GM23338 (cell line): ENCODE data around the gene CCDC187. TPM values are rescaled to one million over a fixed set of nuclear protein-coding genes. Genes with fewer than 3 reads are reported as not detected.

ENCODE experiments used
- ATAC-seq: fragments of 200-7000 bp; cut with Tn5 transposase; 3 replicates; pipeline ENCODE4 v1.9.1; 2020
- DNase-seq: peaks from one replicate; pipeline ENCODE4 v3.0.0-alpha.2; 2015; ENCODE audit warnings: low spot score
- H2AFZ ChIP-seq: fragments of 200-600 bp; sonication (generic); 2 replicates; pipeline ENCODE4 v1.8.0; 2016; ENCODE audit warnings: antibody characterized with exemption, mild to moderate bottlenecking, moderate library complexity
- H3F3A ChIP-seq: fragments of 200-600 bp; sonication (generic); replicated peaks from 2 replicates; pipeline ENCODE4 v1.8.0; 2017; ENCODE audit warnings: antibody characterized with exemption, mixed run types, low read depth
- H3K27ac ChIP-seq: fragments of 200-600 bp; sonication (generic); 2 replicates; pipeline ENCODE4 v1.6.1; 2016; ENCODE audit warnings: low read depth
- H3K27me3 ChIP-seq: fragments of 200-600 bp; sonication (generic); 2 replicates; pipeline ENCODE4 v1.8.0; 2016; ENCODE audit warnings: mild to moderate bottlenecking, mixed run types, moderate library complexity; ENCODE audit not compliant: insufficient read depth
- H3K36me3 ChIP-seq: fragments of 200-600 bp; sonication (generic); 2 replicates; pipeline ENCODE4 v1.8.0; 2016; ENCODE audit warnings: mild to moderate bottlenecking; ENCODE audit not compliant: insufficient read depth
- H3K4me1 ChIP-seq: fragments of 200-600 bp; sonication (generic); 2 replicates; pipeline ENCODE4 v1.8.0; 2016; ENCODE audit warnings: mild to moderate bottlenecking, moderate library complexity; ENCODE audit not compliant: insufficient read depth
- H3K4me2 ChIP-seq: fragments of 200-600 bp; sonication (generic); 2 replicates; pipeline ENCODE4 v1.7.1; 2017; ENCODE audit warnings: mixed run types
- H3K4me3 ChIP-seq: fragments of 200-600 bp; sonication (generic); 2 replicates; pipeline ENCODE4 v1.6.1; 2016; ENCODE audit warnings: mixed run types
- H3K79me2 ChIP-seq: fragments of 200-600 bp; sonication (generic); replicated peaks from 2 replicates; pipeline ENCODE4 v1.8.0; 2017; ENCODE audit warnings: mild to moderate bottlenecking; ENCODE audit not compliant: insufficient read depth
- H3K9me2 ChIP-seq: fragments of 200-600 bp; sonication (generic); 2 replicates; pipeline ENCODE4 v1.8.0; 2017; ENCODE audit not compliant: insufficient read depth
- H4K20me1 ChIP-seq: fragments of 200-600 bp; sonication (generic); replicated peaks from 2 replicates; pipeline ENCODE4 v1.8.0; 2017; ENCODE audit warnings: mild to moderate bottlenecking; ENCODE audit not compliant: insufficient read depth
- H3K27ac Mint-ChIP-seq: 2 replicates; pipeline ENCODE4 v1.8.0; 2020; ENCODE audit warnings: inconsistent platforms, mild to moderate bottlenecking, moderate library complexity, mixed read lengths
- H3K27me3 Mint-ChIP-seq: 3 replicates; pipeline ENCODE4 v1.8.0; 2022; ENCODE audit warnings: low read depth, mild to moderate bottlenecking, moderate library complexity, mixed read lengths, inconsistent platforms; ENCODE audit not compliant: insufficient read depth, poor library complexity
- H3K36me3 Mint-ChIP-seq: 3 replicates; pipeline ENCODE4 v1.8.0; 2021; ENCODE audit warnings: low read depth, mild to moderate bottlenecking, inconsistent platforms, moderate library complexity, mixed read lengths
- H3K4me1 Mint-ChIP-seq: 3 replicates; pipeline ENCODE4 v1.8.0; 2020; ENCODE audit warnings: mild to moderate bottlenecking, inconsistent platforms, mixed read lengths
- H3K4me3 Mint-ChIP-seq: 3 replicates; pipeline ENCODE4 v1.8.0; 2021; ENCODE audit warnings: moderate library complexity, mild to moderate bottlenecking, inconsistent platforms, mixed read lengths
- H3K9me3 Mint-ChIP-seq: 3 replicates; pipeline ENCODE4 v1.8.0; 2020; ENCODE audit warnings: moderate library complexity, mild to moderate bottlenecking, inconsistent platforms, mixed read lengths
- CREB1 ChIP-seq: fragments of 250-450 bp; sonication (Bioruptor Pico); IDR thresholded peaks from 2 replicates; pipeline ENCODE4 v1.5.0; 2020; ENCODE audit warnings: low read depth, mild to moderate bottlenecking, moderate library complexity
- EZH2 ChIP-seq: fragments of 200-600 bp; sonication (generic); IDR thresholded peaks from one replicate; pipeline ENCODE4 v1.8.0; 2017; ENCODE audit warnings: antibody characterized with exemption, mild to moderate bottlenecking, low read depth; ENCODE audit not compliant: unreplicated experiment
- EZH2phosphoT487 ChIP-seq: fragments of 200-600 bp; sonication (generic); IDR thresholded peaks from one replicate; pipeline ENCODE4 v1.8.1; 2018; ENCODE audit warnings: antibody characterized with exemption; ENCODE audit not compliant: unreplicated experiment
- JUNB ChIP-seq: IDR thresholded peaks from one replicate; pipeline ENCODE4 v1.6.1; 2016; ENCODE audit warnings: antibody characterized with exemption; ENCODE audit not compliant: unreplicated experiment
- NANOG ChIP-seq: IDR thresholded peaks from 2 replicates; pipeline ENCODE4 v1.6.1; 2016; ENCODE audit warnings: antibody characterized with exemption, borderline replicate concordance
- STAT1 ChIP-seq: IDR thresholded peaks from one replicate; pipeline ENCODE4 v1.6.1; 2016; ENCODE audit warnings: antibody characterized with exemption; ENCODE audit not compliant: unreplicated experiment
- ZNF114 ChIP-seq: fragments of 250-450 bp; sonication (Bioruptor Pico); IDR thresholded peaks from 2 replicates; pipeline ENCODE4 v1.5.0; 2020; ENCODE audit warnings: mild to moderate bottlenecking, moderate library complexity
- ZNF331 ChIP-seq: fragments of 250-450 bp; sonication (Bioruptor Pico); IDR thresholded peaks from 2 replicates; pipeline ENCODE4 v1.5.0; 2020; ENCODE audit warnings: low read depth, mild to moderate bottlenecking, moderate library complexity
- polyA plus RNA-seq: library from polyadenylated mRNA; unstranded; fragments of >200 nt; fragmentation: Nextera tagmentation; extraction: Ambion mirVana; gene quantifications from 2 replicates; pipeline ENCODE4 v1.2.1, GENCODE V29; 2016
- total RNA-seq: library from RNA; depleted of rRNA; stranded (reverse); fragments of >200 nt; shearing (Covaris generic); gene quantifications from 2 replicates; pipeline ENCODE4 v1.2.3, GENCODE V29; 2014
- TF ChIP-seq, protein P1 (sequence below), 2 experiments: fragments of 200-600 bp in 1 of 2; sonication (generic) in 1 of 2; conservative IDR thresholded peaks; 2 replicates each; pipeline versions ENCODE4 v1.5.1 to v1.6.1; 2016 to 2017; ENCODE audit warnings: antibody characterized with exemption in 2 of 2, low read depth in 2 of 2, mild to moderate bottlenecking in 2 of 2, moderate library complexity in 1 of 2
- TF ChIP-seq, protein P2 (sequence below): IDR thresholded peaks from 2 replicates; pipeline ENCODE4 v1.6.1; 2016; ENCODE audit warnings: antibody characterized with exemption
- TF ChIP-seq, protein P3 (sequence below): IDR thresholded peaks from one replicate; pipeline ENCODE4 v1.6.1; 2018; ENCODE audit warnings: antibody characterized with exemption; ENCODE audit not compliant: unreplicated experiment

CCDC187 gene
- total and polyA plus RNA-seq, 2 experiments from 2014 or later, result 0.14 TPM; not detected in 1

DNA sequence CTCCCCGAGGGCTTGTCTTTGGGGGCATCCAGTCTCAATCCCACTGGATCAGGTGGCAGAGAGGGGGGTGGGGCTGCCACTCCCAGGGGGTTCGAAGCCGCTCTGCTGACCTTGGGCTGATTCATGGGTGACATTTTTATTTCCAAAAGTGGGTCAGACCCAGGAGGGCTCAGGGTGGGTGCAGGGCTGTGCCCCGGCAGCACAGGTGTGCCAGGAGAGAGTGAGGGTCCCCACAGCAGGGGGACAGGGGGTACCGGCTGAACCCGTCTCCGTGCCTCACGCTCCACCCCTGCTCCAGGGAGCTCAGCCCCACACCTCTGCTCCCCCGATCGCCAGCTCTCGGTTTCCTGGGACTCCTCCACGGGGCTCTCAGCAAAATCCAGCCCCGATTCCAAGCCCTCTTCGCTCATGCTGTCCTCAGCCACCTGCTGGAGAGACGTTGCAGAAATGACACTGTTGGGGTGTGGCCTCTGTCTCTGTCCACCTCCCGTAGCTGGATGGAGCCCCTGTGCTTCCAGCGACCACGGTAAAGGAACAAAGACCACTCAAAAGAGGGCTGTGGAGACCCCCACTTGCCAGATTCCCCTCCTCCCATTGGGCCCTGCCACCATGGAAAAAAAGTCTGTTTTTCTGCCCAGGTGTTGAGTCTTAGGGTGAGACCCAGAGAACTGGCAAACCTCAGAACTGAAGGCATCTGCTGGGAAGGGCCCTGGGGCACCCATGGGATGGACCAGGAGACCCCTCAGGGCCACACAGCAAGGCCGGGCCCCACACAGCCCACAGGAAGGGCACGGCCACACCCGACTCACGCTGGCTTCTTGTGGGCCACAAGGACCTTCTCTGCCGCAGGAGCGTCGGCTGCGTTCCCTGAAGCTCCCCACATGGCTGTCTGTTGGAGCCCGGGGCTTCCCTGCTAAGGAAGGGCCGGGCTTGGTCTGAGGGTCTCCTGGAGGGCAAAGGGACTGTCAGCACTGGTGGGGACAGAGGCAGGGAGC, 47.7 kb downstream of the CCDC187 start:
- Histone ChIP-seq H3K4me1 (no peaks in the 10 kb centered on the region), H4K20me1 (no peaks in the 10 kb centered on the region), H3K36me3 (no peaks in the 10 kb centered on the region), H3K4me2 (no peak overlapping the region), H3K79me2 (no peaks in the 10 kb centered on the region), H3K4me3 (no peak overlapping the region), H2AFZ (no peak overlapping the region), H3K9me2 (no peaks in the 10 kb centered on the region), H3K27ac (no peak overlapping the region), H3K27me3 (no peaks in the 10 kb centered on the region), H3F3A (no peaks in the 10 kb centered on the region)
- ATAC-seq, result peak; percentile 33
- Mint-ChIP-seq H3K27me3 (no peaks in the 10 kb centered on the region), H3K9me3 (no peaks in the 10 kb centered on the region), H3K4me3 (no peak overlapping the region), H3K4me1 (peaks cover 3% of the 10 kb centered on the region; the same call in 1 of the 3 replicates), H3K27ac (no peak overlapping the region), H3K36me3 (no peaks in the 10 kb centered on the region)
- no peak for TF ChIP-seq EZH2
- TF ChIP-seq, protein P1, sequence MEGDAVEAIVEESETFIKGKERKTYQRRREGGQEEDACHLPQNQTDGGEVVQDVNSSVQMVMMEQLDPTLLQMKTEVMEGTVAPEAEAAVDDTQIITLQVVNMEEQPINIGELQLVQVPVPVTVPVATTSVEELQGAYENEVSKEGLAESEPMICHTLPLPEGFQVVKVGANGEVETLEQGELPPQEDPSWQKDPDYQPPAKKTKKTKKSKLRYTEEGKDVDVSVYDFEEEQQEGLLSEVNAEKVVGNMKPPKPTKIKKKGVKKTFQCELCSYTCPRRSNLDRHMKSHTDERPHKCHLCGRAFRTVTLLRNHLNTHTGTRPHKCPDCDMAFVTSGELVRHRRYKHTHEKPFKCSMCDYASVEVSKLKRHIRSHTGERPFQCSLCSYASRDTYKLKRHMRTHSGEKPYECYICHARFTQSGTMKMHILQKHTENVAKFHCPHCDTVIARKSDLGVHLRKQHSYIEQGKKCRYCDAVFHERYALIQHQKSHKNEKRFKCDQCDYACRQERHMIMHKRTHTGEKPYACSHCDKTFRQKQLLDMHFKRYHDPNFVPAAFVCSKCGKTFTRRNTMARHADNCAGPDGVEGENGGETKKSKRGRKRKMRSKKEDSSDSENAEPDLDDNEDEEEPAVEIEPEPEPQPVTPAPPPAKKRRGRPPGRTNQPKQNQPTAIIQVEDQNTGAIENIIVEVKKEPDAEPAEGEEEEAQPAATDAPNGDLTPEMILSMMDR (conservative IDR thresholded peaks at IDR 0.05; ENCODE audit: low read depth in 2 of 2), result peak in 1 of 2 experiments; percentile 26; a peak in 3 of 4 replicates
- no peak for TF ChIP-seq EZH2phosphoT487
- TF ChIP-seq STAT1, result no peak
- TF ChIP-seq ZNF331 (CRISPR knock-in tag), result no peak
- DNase-seq, result no peak

DNA sequence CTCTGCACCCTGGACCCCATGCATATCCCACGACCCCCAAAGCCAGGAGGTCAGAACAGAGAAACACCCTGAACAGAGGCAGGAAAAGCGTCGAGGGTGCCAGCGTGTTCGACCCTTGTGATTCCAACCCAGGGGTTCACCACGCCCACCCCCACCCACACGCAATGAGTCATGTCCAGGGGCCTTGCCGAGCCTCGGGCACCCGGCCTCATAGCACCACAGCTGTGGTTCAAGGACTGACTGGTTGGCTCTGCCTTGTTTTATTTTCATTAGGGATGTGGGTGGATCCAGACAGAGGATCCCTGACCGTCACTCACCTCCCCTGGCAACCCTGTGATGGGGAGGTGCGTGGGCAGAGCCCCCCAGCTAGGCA, 48.7 kb downstream of the CCDC187 start:
- ATAC-seq (no peak), DNase-seq (no peak)
- Mint-ChIP-seq H3K9me3 (no peaks in the 10 kb centered on the region), H3K27ac (no peak overlapping the region), H3K4me3 (no peak overlapping the region), H3K4me1 (peaks cover 3% of the 10 kb centered on the region; the same call in 2 of the 3 replicates), H3K36me3 (no peaks in the 10 kb centered on the region), H3K27me3 (no peaks in the 10 kb centered on the region)
- H3K27me3 ChIP-seq, result no peaks in the 10 kb centered on the region
- H3K4me1 ChIP-seq, result no peaks in the 10 kb centered on the region
- no peaks in the 10 kb centered on the region for H3F3A ChIP-seq
- H2AFZ ChIP-seq, result no peak overlapping the region
- no peaks in the 10 kb centered on the region for H3K36me3 ChIP-seq
- no peaks in the 10 kb centered on the region for H3K9me2 ChIP-seq
- no peaks in the 10 kb centered on the region for H3K79me2 ChIP-seq
- H3K4me3 ChIP-seq, result no peak overlapping the region
- no peaks in the 10 kb centered on the region for H4K20me1 ChIP-seq
- H3K4me2 ChIP-seq, result no peak overlapping the region
- H3K27ac ChIP-seq, result no peak overlapping the region
- no peak for TF ChIP-seq NANOG
- no peak for TF ChIP-seq JUNB
- no peak for TF ChIP-seq STAT1
- TF ChIP-seq, protein P2, sequence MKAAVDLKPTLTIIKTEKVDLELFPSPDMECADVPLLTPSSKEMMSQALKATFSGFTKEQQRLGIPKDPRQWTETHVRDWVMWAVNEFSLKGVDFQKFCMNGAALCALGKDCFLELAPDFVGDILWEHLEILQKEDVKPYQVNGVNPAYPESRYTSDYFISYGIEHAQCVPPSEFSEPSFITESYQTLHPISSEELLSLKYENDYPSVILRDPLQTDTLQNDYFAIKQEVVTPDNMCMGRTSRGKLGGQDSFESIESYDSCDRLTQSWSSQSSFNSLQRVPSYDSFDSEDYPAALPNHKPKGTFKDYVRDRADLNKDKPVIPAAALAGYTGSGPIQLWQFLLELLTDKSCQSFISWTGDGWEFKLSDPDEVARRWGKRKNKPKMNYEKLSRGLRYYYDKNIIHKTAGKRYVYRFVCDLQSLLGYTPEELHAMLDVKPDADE, result no peak
- TF ChIP-seq ZNF114, result no peak
- no peak for TF ChIP-seq CREB1 (CRISPR knock-in tag)
- TF ChIP-seq EZH2phosphoT487, result no peak
- TF ChIP-seq, protein P3, sequence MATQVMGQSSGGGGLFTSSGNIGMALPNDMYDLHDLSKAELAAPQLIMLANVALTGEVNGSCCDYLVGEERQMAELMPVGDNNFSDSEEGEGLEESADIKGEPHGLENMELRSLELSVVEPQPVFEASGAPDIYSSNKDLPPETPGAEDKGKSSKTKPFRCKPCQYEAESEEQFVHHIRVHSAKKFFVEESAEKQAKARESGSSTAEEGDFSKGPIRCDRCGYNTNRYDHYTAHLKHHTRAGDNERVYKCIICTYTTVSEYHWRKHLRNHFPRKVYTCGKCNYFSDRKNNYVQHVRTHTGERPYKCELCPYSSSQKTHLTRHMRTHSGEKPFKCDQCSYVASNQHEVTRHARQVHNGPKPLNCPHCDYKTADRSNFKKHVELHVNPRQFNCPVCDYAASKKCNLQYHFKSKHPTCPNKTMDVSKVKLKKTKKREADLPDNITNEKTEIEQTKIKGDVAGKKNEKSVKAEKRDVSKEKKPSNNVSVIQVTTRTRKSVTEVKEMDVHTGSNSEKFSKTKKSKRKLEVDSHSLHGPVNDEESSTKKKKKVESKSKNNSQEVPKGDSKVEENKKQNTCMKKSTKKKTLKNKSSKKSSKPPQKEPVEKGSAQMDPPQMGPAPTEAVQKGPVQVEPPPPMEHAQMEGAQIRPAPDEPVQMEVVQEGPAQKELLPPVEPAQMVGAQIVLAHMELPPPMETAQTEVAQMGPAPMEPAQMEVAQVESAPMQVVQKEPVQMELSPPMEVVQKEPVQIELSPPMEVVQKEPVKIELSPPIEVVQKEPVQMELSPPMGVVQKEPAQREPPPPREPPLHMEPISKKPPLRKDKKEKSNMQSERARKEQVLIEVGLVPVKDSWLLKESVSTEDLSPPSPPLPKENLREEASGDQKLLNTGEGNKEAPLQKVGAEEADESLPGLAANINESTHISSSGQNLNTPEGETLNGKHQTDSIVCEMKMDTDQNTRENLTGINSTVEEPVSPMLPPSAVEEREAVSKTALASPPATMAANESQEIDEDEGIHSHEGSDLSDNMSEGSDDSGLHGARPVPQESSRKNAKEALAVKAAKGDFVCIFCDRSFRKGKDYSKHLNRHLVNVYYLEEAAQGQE, result no peak
- no peak for TF ChIP-seq EZH2
- TF ChIP-seq ZNF331 (CRISPR knock-in tag), result no peak
